Sigmoid colon (tissue), 7 donors: ENCODE results near the gene TMEM108. TPM values are rescaled to one million over a fixed set of nuclear protein-coding genes. Genes with fewer than 3 reads are reported as not detected.
A peak's percentile ranks its signal among the peaks of the same experiment; 100 is the strongest.

Experiments used
- DNase-seq: peaks from one replicate; pipeline ENCODE4 v3.0.0-alpha.2; 2019
- H3K27ac ChIP-seq, 4 donors: fragments of 200-600 bp; sonication (generic); one replicate each; pipeline ENCODE4 v1.5.1; 2016 to 2019; ENCODE audit warnings: mild to moderate bottlenecking in 1 of 4
- H3K27me3 ChIP-seq, 3 donors: fragments of 200-600 bp; sonication (generic); one replicate each; pipeline ENCODE4 v1.5.1; 2019; ENCODE audit warnings: mild to moderate bottlenecking in 1 of 3
- H3K36me3 ChIP-seq, 4 donors: fragments of 200-600 bp; sonication (generic); one replicate each; pipeline ENCODE4 v1.5.1; 2016 to 2019
- H3K4me1 ChIP-seq, 4 donors: fragments of 200-600 bp; sonication (generic); one replicate each; pipeline ENCODE4 v1.5.1; 2017 to 2019
- H3K4me3 ChIP-seq, 4 donors: fragments of 200-600 bp; sonication (generic); one replicate each; pipeline ENCODE4 v1.5.1; 2017 to 2019; ENCODE audit warnings: mild to moderate bottlenecking in 2 of 4, moderate library complexity in 1 of 4
- H3K9me3 ChIP-seq, 4 donors: fragments of 200-600 bp in 3 of 4; sonication (generic) in 3 of 4; one replicate each; pipeline versions ENCODE4 v1.5.1 to v1.6.1; 2013 to 2019
- CTCF ChIP-seq, 4 experiments: fragments of 450-650 bp in 3 of 4; fragments of 200-600 bp in 1 of 4; IDR thresholded peaks; one replicate each; pipeline ENCODE4 v1.5.1; 2016 to 2019; ENCODE audit warnings: antibody characterized with exemption in 4 of 4, mild to moderate bottlenecking in 3 of 4, moderate library complexity in 2 of 4
- EP300 ChIP-seq, 4 donors: sonication (generic); formaldehyde crosslinking; IDR thresholded peaks; one replicate each; pipeline ENCODE4 v1.6.1; 2017; ENCODE audit warnings: antibody characterized with exemption in 4 of 4
- POLR2A ChIP-seq, 2 donors: fragments of 450-650 bp; IDR thresholded peaks; one replicate each; pipeline ENCODE4 v1.6.1; 2016; ENCODE audit warnings: antibody characterized with exemption in 2 of 2, mild to moderate bottlenecking in 2 of 2, moderate library complexity in 2 of 2
- POLR2AphosphoS5 ChIP-seq, 4 donors: sonication (generic); formaldehyde crosslinking; IDR thresholded peaks; one replicate each; pipeline ENCODE4 v1.6.1; 2017; ENCODE audit warnings: antibody characterized with exemption in 4 of 4
- WGBS, 2 donors: extraction: QIAGEN DNeasy Blood & Tissue Kit; methylation state at CpG; one replicate each; pipeline ENCODE4 v1.1.7; 2013; 5-methylcytosine and 5-hydroxymethylcytosine counted together
- intact Hi-C: fragments of 100-400 bp; cut with DNase I; formaldehyde crosslinking; loops from one replicate; pipeline ENCODE4 v1.15.1; 2023
- polyA plus RNA-seq, 3 donors: library from polyadenylated mRNA; stranded (reverse); fragments of 200-250 nt; gene quantifications; one replicate each; pipeline ENCODE4 v1.2.3, GENCODE V29; 2013
- total RNA-seq, 4 donors: library from RNA; depleted of rRNA; stranded (reverse); fragments of >200 nt; gene quantifications; one replicate each; pipeline ENCODE4 v1.1.0, GENCODE V29; 2016
- donor health status: healthy with polysubstance abuse.
- donor health status: Bipolar disorder and iron deficiency.
- donor health status: healthy.

The TMEM108 gene
- total and polyA plus RNA-seq, 7 donors, result 0.71 to 3.0 (median 0.86) TPM; not detected in 2

DNA sequence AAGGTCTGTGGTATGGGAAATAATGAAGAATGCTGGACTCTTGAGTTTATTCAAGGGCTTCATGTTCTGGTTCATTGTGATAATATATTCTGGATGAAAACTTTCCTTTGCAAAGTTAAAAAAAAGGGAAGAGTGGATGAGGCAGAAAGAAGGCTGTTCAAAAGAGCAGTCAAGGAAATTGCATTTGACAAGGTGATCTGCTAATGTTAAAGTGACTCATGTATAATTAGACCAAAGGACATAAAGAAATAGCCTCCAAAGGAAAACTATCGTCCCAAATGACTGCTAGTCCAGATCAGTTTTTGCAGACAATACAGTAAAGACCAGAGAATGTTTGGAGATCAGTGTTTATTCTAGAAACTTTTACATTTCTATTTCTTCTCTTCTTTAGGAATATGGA lies 9.8 kb downstream of the TMEM108 start:
- H3K4me3 ChIP-seq, result no peak overlapping the region
- no peaks in the 10 kb centered on the region for H3K36me3 ChIP-seq
- WGBS, 2 donors, result 55 to 85% methylated on average over 1 of the region's 1 CpG
- TF ChIP-seq CTCF (IDR thresholded peaks at IDR 0.05) (no peak), POLR2AphosphoS5 (IDR thresholded peaks at IDR 0.05) (no peak), POLR2A (IDR thresholded peaks at IDR 0.05) (no peak), EP300 (IDR thresholded peaks at IDR 0.05) (no peak)
- no peaks in the 10 kb centered on the region for H3K9me3 ChIP-seq
- DNase-seq, result no peak
- H3K27ac ChIP-seq, result no peak overlapping the region
- no peaks in the 10 kb centered on the region for H3K4me1 ChIP-seq
- no peaks in the 10 kb centered on the region for H3K27me3 ChIP-seq
- intact Hi-C loops, result loop anchor here (10.0 kb wide), 1 partner anchor 617 kb away; the partner anchor contains the start of gene TOPBP1

DNA sequence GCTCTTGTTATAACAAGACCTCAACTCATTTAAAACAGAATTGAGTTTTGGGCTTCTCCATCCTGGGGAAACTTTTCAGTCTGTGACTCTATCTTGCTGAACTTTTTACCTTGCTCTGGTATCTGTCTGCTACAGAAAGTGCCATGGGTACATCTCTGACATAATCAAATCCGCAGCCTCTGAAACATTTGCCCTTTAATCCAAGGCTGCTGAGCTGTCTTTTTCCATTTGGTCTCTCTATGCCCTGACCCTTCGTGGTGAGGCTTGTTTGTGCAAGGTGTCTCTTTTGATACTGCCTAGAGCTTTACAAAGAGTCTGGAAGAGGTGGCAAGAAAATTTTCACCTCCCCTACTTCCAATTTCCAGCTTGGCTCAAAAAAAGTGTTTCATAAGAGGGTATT lies 11.3 kb downstream of the TMEM108 start:
- Histone ChIP-seq H3K9me3 (no peaks in the 10 kb centered on the region), H3K4me1 (no peaks in the 10 kb centered on the region), H3K36me3 (no peaks in the 10 kb centered on the region), H3K27ac (peak overlapping the region in 1 of 4 donors; percentile 0), H3K4me3 (no peak overlapping the region), H3K27me3 (no peaks in the 10 kb centered on the region)
- TF ChIP-seq CTCF (IDR thresholded peaks at IDR 0.05) (no peak), POLR2AphosphoS5 (IDR thresholded peaks at IDR 0.05) (no peak), EP300 (IDR thresholded peaks at IDR 0.05) (no peak), POLR2A (IDR thresholded peaks at IDR 0.05) (no peak)
- intact Hi-C loops, result loop anchor here (10.0 kb wide), 1 partner anchor 615 kb away; the partner anchor contains the start of gene TOPBP1
- no peak for DNase-seq
- 66 to 72% methylated on average over 2 of the region's 2 CpGs for WGBS, 2 donors

DNA sequence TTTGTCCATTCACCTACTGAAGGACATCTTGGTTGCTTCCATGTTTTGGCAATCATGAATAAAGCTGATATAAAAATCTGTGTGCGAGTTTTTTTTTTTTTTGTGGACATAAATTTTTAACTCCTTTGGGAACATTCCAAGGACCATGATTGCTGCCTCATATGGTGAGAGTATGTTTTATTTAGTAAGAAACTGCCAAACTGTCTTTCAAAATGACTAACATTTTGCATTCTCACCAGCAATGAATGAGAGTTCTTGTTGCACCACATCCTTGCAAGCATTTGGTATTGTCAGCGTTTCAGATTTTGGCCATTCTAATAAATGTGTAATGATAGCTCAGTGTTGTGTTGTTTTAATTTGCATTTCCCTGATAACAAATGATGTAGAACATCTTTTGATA lies 12.7 kb downstream of the TMEM108 start:
- intact Hi-C loops, result no loop called here
- Histone ChIP-seq H3K27ac (no peak overlapping the region), H3K4me3 (no peak overlapping the region), H3K36me3 (no peaks in the 10 kb centered on the region), H3K27me3 (no peaks in the 10 kb centered on the region), H3K4me1 (no peaks in the 10 kb centered on the region), H3K9me3 (no peaks in the 10 kb centered on the region)
- 86 to 90% methylated on average over 2 of the region's 2 CpGs for WGBS, 2 donors
- TF ChIP-seq POLR2AphosphoS5 (IDR thresholded peaks at IDR 0.05), result no peak
- DNase-seq, result no peak

DNA sequence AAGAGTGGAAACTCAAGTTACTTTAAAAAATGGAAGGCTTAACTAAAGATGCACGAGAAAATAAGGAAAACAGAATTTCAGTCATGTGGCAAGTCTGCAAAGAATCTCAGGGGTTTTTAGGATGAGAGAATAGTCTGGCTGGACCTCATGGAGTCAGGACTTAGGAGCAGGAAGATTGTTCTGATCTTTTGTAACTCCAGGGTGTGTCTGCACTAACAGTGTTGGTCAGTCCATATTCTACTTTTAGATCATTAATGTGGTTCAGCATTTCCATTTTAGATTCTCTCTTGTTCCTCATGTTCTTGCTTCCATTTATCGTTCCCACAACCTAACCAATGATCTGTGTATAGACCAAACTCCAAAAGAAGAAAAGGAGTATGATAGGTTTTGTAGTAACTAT lies 15.3 kb downstream of the TMEM108 start:
- TF ChIP-seq POLR2AphosphoS5 (IDR thresholded peaks at IDR 0.05), result no peak
- no peak for TF ChIP-seq CTCF (IDR thresholded peaks at IDR 0.05)
- TF ChIP-seq EP300 (IDR thresholded peaks at IDR 0.05), result no peak
- no peak for TF ChIP-seq POLR2A (IDR thresholded peaks at IDR 0.05)
- Histone ChIP-seq H3K4me3 (no peak overlapping the region), H3K9me3 (no peaks in the 10 kb centered on the region), H3K4me1 (no peaks in the 10 kb centered on the region), H3K27me3 (no peaks in the 10 kb centered on the region), H3K27ac (peak overlapping the region in 1 of 4 donors; percentile 51), H3K36me3 (no peaks in the 10 kb centered on the region)
- no peak for DNase-seq
- intact Hi-C loops, result no loop called here
- WGBS, 2 donors, result 59 to 86% methylated on average over 2 of the region's 2 CpGs

DNA sequence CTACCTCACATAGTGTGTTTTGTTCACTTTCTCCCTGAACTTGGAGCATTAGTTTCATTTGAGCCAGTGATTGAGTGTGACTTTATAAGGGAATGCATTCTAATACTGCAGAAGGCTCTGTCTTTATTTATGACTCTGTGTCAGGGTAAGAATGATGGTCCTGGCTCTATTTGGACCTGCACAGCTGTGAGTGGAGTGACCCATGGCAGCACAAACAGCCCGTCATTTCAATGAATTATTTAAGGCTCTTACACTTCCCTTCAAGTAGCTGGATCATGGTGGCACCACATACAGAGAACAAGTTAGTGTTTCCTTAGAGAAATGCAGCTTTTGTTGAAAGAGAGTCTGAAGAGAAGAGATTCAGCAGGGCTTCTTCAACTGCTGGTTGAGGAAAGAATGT lies 16.4 kb downstream of the TMEM108 start:
- Histone ChIP-seq H3K4me3 (no peak overlapping the region), H3K27me3 (no peaks in the 10 kb centered on the region), H3K27ac (peak overlapping the region in 1 of 4 donors; percentile 51), H3K9me3 (no peaks in the 10 kb centered on the region), H3K36me3 (no peaks in the 10 kb centered on the region), H3K4me1 (no peaks in the 10 kb centered on the region)
- TF ChIP-seq EP300 (IDR thresholded peaks at IDR 0.05), result no peak
- no peak for TF ChIP-seq CTCF (IDR thresholded peaks at IDR 0.05)
- TF ChIP-seq POLR2AphosphoS5 (IDR thresholded peaks at IDR 0.05), result no peak
- no peak for TF ChIP-seq POLR2A (IDR thresholded peaks at IDR 0.05)
- 74 to 79% methylated on average over 1 of the region's 1 CpG for WGBS, 2 donors
- intact Hi-C loops, result no loop called here
- no peak for DNase-seq
